WI38 (cell line): ENCODE results near the gene PHTF1.
A peak's percentile ranks its signal among the peaks of the same experiment; 100 is the strongest.

Experiments used
- H3K4me3 ChIP-seq: 2 replicates; pipeline ENCODE4 v1.5.1; 2011; ENCODE audit warnings: low read depth, mild to moderate bottlenecking, control low read depth, low read length
- TF ChIP-seq, protein P1 (sequence below): IDR thresholded peaks from 2 replicates; pipeline ENCODE4 v1.5.1; 2012; ENCODE audit warnings: low read depth, mild to moderate bottlenecking, control low read depth, low read length

PHTF1 gene

GRCh38 chr1:113759333-113760101, at the start of gene PHTF1:
Gene PHTF1 (minus strand): TSS chr1:113759486. CDS start chr1:113758703, 783 bp downstream.
- peak within 1 kb of the TSS; percentile 84 for H3K4me3 ChIP-seq
- TF ChIP-seq, protein P1, sequence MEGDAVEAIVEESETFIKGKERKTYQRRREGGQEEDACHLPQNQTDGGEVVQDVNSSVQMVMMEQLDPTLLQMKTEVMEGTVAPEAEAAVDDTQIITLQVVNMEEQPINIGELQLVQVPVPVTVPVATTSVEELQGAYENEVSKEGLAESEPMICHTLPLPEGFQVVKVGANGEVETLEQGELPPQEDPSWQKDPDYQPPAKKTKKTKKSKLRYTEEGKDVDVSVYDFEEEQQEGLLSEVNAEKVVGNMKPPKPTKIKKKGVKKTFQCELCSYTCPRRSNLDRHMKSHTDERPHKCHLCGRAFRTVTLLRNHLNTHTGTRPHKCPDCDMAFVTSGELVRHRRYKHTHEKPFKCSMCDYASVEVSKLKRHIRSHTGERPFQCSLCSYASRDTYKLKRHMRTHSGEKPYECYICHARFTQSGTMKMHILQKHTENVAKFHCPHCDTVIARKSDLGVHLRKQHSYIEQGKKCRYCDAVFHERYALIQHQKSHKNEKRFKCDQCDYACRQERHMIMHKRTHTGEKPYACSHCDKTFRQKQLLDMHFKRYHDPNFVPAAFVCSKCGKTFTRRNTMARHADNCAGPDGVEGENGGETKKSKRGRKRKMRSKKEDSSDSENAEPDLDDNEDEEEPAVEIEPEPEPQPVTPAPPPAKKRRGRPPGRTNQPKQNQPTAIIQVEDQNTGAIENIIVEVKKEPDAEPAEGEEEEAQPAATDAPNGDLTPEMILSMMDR = no peak

- TF ChIP-seq, protein P1 = no peak
- H3K4me3 ChIP-seq = no peak overlapping the region
These were observed 49.3 kb upstream of the PHTF1 start for GRCh38 chr1:113808450-113809195.

DNA sequence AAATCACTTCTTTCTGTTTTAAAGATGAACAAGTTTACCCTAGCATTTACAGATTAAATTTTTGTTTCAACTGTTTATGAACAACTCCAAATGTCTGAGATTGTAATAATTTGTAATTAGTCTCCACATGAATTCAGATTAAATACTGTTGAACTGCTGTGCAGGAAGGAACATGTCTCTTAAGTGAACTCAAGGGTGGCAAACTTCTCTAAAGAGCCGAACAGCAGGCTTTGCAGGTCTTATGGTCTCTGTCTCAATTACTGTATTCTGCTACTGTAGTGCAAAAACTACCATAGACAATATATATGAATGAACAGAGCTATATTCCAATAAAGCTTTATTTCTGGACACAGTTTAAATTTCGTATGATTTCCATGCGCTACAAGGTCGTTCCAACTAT, 46.4 kb upstream of the PHTF1 start:
- H3K4me3 ChIP-seq = no peak overlapping the region
- TF ChIP-seq, protein P1 = no peak

- H3K4me3 ChIP-seq = no peak overlapping the region
These were observed 45.9 kb upstream of the PHTF1 start for GRCh38 chr1:113805256-113805531.

GRCh38 chr1:113804421-113805255, 45.4 kb upstream of the PHTF1 start:
- TF ChIP-seq, protein P1 = no peak

More at GRCh38 chr1:113805256-113805531, 45.9 kb upstream of the PHTF1 start:
- TF ChIP-seq, protein P1 = no peak

GRCh38 chr1:113802367-113803007, 43.2 kb upstream of the PHTF1 start:
- H3K4me3 ChIP-seq = no peak overlapping the region
- TF ChIP-seq, protein P1 = no peak

More at GRCh38 chr1:113804421-113805255, 45.4 kb upstream of the PHTF1 start:
- H3K4me3 ChIP-seq = no peak overlapping the region
